NCI-H1694 treated with DMSO at 0.1 percent for 48 hours (cell line): ENCODE results near the gene LIPF.

ENCODE experiments used
- DNase-seq: peaks from one replicate; lab custom pipeline; 2025; lab: John Stamatoyannopoulos, UW

Gene LIPF

GRCh38 chr10:88676283-88677060, 12.2 kb downstream of the LIPF start:
- DNase-seq, result no peak

- DNase-seq, result no peak
Measured at GRCh38 chr10:88680958-88681357, 16.7 kb downstream of the LIPF start.

GRCh38 chr10:88682491-88682890, 18.2 kb downstream of the LIPF start:
- DNase-seq, result no peak

- peak; percentile 21 for DNase-seq
Measured at GRCh38 chr10:88687853-88688467, 23.7 kb downstream of the LIPF start.

GRCh38 chr10:88689366-88689765, 25.1 kb downstream of the LIPF start:
- DNase-seq, result no peak

- peak; percentile 10 for DNase-seq
Measured at GRCh38 chr10:88693392-88694020, 29.3 kb downstream of the LIPF start.

- no peak for DNase-seq
Measured at GRCh38 chr10:88702848-88703597, 38.8 kb downstream of the LIPF start.

GRCh38 chr10:88705958-88706357, 41.7 kb downstream of the LIPF start, which contains the start of gene LIPK:
Gene LIPK (plus strand): TSS chr10:88706249. CDS start chr10:88724544, 18,295 bp downstream.
- DNase-seq, result no peak

GRCh38 chr10:88707429-88708155, 43.4 kb downstream of the LIPF start:
- no peak for DNase-seq

- DNase-seq, result peak; percentile 1
Measured at GRCh38 chr10:88709361-88709760, 45.1 kb downstream of the LIPF start.

- no peak for DNase-seq
Measured at GRCh38 chr10:88715517-88715916, 51.3 kb downstream of the LIPF start.

GRCh38 chr10:88721392-88721791, 57.1 kb downstream of the LIPF start:
- DNase-seq, result no peak

GRCh38 chr10:88725798-88726197, 61.6 kb downstream of the LIPF start:
- no peak for DNase-seq

GRCh38 chr10:88728107-88728763, 64.0 kb downstream of the LIPF start:
- no peak for DNase-seq
